Fibroblast of pulmonary artery (primary cell): Measurements from ENCODE around the gene PTPRK.
"Not testable (repeated sequence)": the region's sequence is repeated elsewhere in the genome, so short reads cannot be mapped to it uniquely, and the experiment has no call there.

ENCODE experiments used
- DNase-seq: peaks from one replicate; pipeline ENCODE4 v3.0.0-alpha.2; 2010; ENCODE audit warnings: low read depth
- H3K4me3 ChIP-seq: replicated peaks from 2 replicates; pipeline ENCODE4 v1.5.1; 2011; ENCODE audit warnings: low read depth, mild to moderate bottlenecking, control low read depth, low read length, moderate library complexity
- CTCF ChIP-seq: IDR thresholded peaks from 2 replicates; pipeline ENCODE4 v1.5.1; 2011; ENCODE audit warnings: mild to moderate bottlenecking, control low read depth, low read length, inconsistent platforms; ENCODE audit errors: missing control alignments

Gene PTPRK

GRCh38 chr6:128452713-128453112 lies 67.7 kb downstream of the PTPRK start:
- TF ChIP-seq CTCF = no peak
- no peak overlapping the region for H3K4me3 ChIP-seq
- no peak for DNase-seq

- no peak for TF ChIP-seq CTCF
- H3K4me3 ChIP-seq = no peak overlapping the region
- DNase-seq = no peak
Measured at GRCh38 chr6:128446497-128446896, 73.9 kb downstream of the PTPRK start.

GRCh38 chr6:128443553-128443952 lies 76.8 kb downstream of the PTPRK start:
- no peak overlapping the region for H3K4me3 ChIP-seq
- peak; percentile 33 for DNase-seq
- no peak for TF ChIP-seq CTCF

- H3K4me3 ChIP-seq = no peak overlapping the region
- DNase-seq = no peak
- TF ChIP-seq CTCF = no peak
Measured at GRCh38 chr6:128439627-128440026, 80.8 kb downstream of the PTPRK start.

GRCh38 chr6:128438393-128438792 lies 82.0 kb downstream of the PTPRK start:
- no peak overlapping the region for H3K4me3 ChIP-seq
- no peak for TF ChIP-seq CTCF
- DNase-seq = peak; percentile 46

GRCh38 chr6:128437685-128438084 lies 82.7 kb downstream of the PTPRK start:
- TF ChIP-seq CTCF = no peak
- no peak overlapping the region for H3K4me3 ChIP-seq
- no peak for DNase-seq

GRCh38 chr6:128434752-128435151 lies 85.6 kb downstream of the PTPRK start:
- not testable (repeated sequence) for DNase-seq, H3K4me3 ChIP-seq

GRCh38 chr6:128432394-128432793 lies 88.0 kb downstream of the PTPRK start:
- peak; percentile 58 for DNase-seq
- no peak for TF ChIP-seq CTCF
- H3K4me3 ChIP-seq = no peak overlapping the region
